NCI-H1105 (cell line): ENCODE measurements around the gene CASD1.

ENCODE experiments used
- DNase-seq: peaks from one replicate; lab custom pipeline; 2025; lab: John Stamatoyannopoulos, UW

CASD1 gene

GRCh38 chr7:94512735-94513564 lies 3.3 kb downstream of the CASD1 start:
- DNase-seq: no peak

- no peak for DNase-seq
Observed at GRCh38 chr7:94513565-94513860, 3.9 kb downstream of the CASD1 start.

GRCh38 chr7:94514140-94514889 lies 4.7 kb downstream of the CASD1 start:
- DNase-seq: no peak

- DNase-seq: no peak
Observed at GRCh38 chr7:94514917-94515316, 5.3 kb downstream of the CASD1 start.

- DNase-seq: no peak
Observed at GRCh38 chr7:94525923-94526322, 16.3 kb downstream of the CASD1 start.

GRCh38 chr7:94529516-94529915 lies 19.9 kb downstream of the CASD1 start:
- no peak for DNase-seq

GRCh38 chr7:94530109-94530508 lies 20.5 kb downstream of the CASD1 start:
- DNase-seq: no peak

- DNase-seq: no peak
Observed at GRCh38 chr7:94532676-94533075, 23.1 kb downstream of the CASD1 start.

- no peak for DNase-seq
Observed at GRCh38 chr7:94540428-94540827, 30.8 kb downstream of the CASD1 start.

GRCh38 chr7:94547126-94547525 lies 37.5 kb downstream of the CASD1 start:
- no peak for DNase-seq

GRCh38 chr7:94556028-94556427 lies 46.4 kb downstream of the CASD1 start:
- no peak for DNase-seq

GRCh38 chr7:94557215-94557614 lies 47.6 kb downstream of the CASD1 start:
- DNase-seq: no peak

GRCh38 chr7:94559972-94560371 lies 50.4 kb downstream of the CASD1 start:
- no peak for DNase-seq

GRCh38 chr7:94561841-94562514 lies 52.4 kb downstream of the CASD1 start:
- no peak for DNase-seq

GRCh38 chr7:94562525-94562924 lies 52.9 kb downstream of the CASD1 start:
- DNase-seq: no peak

GRCh38 chr7:94565247-94565894 lies 55.8 kb downstream of the CASD1 start:
- DNase-seq: no peak

- no peak for DNase-seq
Observed at GRCh38 chr7:94567396-94567795, 57.8 kb downstream of the CASD1 start.

GRCh38 chr7:94571816-94572215 lies 62.2 kb downstream of the CASD1 start:
- DNase-seq: no peak

GRCh38 chr7:94575646-94576045 lies 66.0 kb downstream of the CASD1 start:
- no peak for DNase-seq

GRCh38 chr7:94576316-94576715 lies 66.7 kb downstream of the CASD1 start:
- no peak for DNase-seq

- no peak for DNase-seq
Observed at GRCh38 chr7:94577357-94577756, 67.7 kb downstream of the CASD1 start.

GRCh38 chr7:94578614-94579013 lies 69.0 kb downstream of the CASD1 start:
- DNase-seq: no peak

GRCh38 chr7:94579470-94579869 lies 69.9 kb downstream of the CASD1 start:
- DNase-seq: no peak
